GM19397 (cell line): Measurements from ENCODE around the gene PTK6.

Source experiments
- ATAC-seq: cut with Tn5 transposase; IDR thresholded peaks from one replicate; pipeline ENCODE4 v1.9.1; 2021; ENCODE audit warnings: mild to moderate bottlenecking, moderate library complexity; ENCODE audit not compliant: unreplicated experiment

Gene PTK6

DNA sequence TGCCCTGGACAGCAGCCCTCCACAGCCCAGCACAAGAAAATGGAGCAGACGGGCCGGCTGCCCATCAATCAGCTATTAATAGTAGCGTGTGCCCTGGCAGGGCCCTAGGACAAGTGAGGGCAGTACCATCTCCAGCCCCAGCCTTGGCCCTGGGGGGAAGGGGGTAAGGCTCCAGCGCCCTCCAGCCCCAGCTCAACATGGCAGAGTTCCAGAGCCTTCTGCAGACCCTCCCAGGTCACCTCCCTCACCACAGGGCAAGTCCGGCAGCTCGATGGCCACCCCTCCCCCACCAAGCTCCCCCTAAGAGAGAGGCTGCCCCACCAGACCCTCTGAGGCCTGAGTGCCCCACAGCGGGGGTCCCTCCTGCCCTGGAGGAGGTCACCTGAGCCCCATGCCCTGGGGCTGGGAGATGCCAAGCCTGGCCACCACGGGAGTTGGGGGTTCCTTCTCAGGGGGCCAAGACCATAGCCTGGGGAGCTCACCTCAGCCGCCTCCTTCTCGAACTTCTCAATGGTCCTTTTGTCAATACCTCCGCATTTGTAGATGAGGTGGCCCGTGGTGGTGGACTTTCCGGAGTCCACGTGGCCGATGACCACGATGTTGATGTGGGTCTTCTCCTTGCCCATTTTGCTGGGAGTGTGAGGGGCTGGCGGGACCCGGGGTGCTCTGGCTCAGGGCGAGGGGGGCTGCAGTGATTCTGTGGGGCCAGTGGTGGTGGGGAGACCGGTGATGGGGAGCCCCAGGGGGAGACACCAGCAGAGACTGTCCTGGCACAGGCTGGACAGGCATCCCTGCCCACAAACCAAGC is 39.8 kb downstream of the PTK6 start:
- no peak for ATAC-seq

GRCh38 chr20:63496596-63497120 is 40.5 kb downstream of the PTK6 start:
- no peak for ATAC-seq

DNA sequence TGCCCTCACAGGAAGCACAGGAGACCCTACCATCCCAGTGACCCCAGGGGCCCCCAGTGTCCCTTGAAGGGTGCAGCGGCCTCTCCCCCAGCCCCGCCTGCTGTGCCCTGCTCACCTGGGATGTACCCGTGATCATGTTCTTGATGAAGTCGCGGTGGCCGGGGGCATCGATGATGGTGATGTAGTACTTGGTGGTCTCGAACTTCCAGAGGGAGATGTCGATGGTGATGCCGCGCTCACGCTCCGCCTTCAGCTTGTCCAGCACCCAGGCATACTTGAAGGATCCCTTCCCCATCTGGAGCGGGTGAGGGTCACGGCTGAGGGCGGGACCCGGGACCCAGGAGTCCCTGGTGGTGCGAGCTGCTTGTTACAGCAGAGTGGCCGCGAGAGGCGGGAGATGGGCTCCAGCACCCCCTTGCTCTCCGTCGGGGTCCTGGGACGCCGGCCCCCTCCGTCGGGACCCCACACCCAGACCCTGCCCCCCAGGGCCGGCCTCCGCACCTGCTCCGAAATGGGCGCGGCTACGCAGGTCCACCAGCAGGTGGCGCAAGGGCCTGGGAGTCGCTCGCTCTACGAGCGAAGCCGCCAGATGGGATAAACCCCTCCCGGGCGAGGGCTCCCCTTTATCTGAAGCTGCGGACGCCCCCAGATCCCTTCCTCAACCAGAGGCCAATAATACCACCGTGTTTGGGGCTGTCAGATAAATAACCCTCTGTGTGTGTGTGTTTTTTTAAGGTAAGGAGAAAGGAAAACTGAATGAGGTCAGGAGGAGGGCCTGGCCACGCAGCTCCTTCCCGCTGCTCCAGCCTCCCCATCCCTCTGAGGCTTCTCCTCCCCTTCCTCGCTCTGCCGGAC is 41.2 kb downstream of the PTK6 start:
- no peak for ATAC-seq

- ATAC-seq, result no peak
These were observed 41.9 kb downstream of the PTK6 start for GRCh38 chr20:63495167-63495720.

GRCh38 chr20:63494420-63495166 is 42.6 kb downstream of the PTK6 start:
- ATAC-seq, result no peak

GRCh38 chr20:63494084-63494419 is 43.1 kb downstream of the PTK6 start:
- no peak for ATAC-seq

GRCh38 chr20:63493563-63494020 is 43.6 kb downstream of the PTK6 start:
- ATAC-seq, result no peak

- ATAC-seq, result no peak
These were observed 44.2 kb downstream of the PTK6 start for GRCh38 chr20:63492982-63493381.

- ATAC-seq, result no peak
These were observed 44.7 kb downstream of the PTK6 start for GRCh38 chr20:63492518-63492917.

DNA sequence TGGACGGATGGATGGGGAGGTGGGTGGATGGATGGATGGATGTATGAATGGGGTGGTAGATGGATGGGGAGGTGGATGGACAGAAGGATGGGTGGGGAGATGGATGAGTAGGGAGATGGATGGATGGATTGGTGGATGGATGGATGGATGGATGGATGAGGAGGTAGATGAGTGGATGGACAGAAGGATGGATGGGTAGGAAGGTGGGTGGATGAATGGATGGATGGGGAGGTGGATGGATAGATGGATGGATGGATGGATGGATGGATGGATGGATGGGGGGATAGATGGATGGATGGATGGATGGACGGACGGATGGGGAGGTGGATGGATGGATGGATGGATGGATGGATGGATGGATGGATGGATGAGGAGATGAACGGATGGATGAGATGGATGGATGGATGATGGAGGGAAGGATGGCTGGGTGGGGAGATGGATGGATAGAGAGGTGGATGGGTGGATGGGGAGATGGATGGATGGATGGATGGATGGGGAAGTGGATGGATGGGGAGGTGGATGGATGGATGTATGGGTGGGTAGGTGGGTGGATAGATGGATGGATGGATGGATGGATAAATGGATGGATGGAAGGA is 45.4 kb downstream of the PTK6 start:
- ATAC-seq, result no peak

GRCh38 chr20:63491078-63491477 is 46.1 kb downstream of the PTK6 start:
- ATAC-seq, result no peak

DNA sequence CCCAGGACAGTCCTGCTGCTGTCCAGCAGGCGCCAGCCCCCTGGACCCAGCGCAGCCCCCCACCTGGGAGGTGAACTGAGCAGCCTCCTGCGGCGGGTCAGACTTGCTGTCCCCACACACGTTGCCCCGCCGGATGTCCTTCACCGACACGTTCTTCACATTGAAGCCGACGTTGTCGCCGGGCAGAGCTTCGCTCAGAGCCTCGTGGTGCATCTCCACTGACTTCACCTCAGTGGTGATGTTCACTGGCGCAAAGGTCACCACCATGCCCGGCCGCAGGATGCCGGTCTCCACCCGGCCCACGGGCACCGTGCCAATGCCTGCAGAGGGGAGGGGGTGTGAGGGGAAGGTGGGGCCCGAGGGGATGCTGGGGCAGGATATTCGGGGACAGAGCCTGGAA is 46.8 kb downstream of the PTK6 start:
- ATAC-seq, result no peak

DNA sequence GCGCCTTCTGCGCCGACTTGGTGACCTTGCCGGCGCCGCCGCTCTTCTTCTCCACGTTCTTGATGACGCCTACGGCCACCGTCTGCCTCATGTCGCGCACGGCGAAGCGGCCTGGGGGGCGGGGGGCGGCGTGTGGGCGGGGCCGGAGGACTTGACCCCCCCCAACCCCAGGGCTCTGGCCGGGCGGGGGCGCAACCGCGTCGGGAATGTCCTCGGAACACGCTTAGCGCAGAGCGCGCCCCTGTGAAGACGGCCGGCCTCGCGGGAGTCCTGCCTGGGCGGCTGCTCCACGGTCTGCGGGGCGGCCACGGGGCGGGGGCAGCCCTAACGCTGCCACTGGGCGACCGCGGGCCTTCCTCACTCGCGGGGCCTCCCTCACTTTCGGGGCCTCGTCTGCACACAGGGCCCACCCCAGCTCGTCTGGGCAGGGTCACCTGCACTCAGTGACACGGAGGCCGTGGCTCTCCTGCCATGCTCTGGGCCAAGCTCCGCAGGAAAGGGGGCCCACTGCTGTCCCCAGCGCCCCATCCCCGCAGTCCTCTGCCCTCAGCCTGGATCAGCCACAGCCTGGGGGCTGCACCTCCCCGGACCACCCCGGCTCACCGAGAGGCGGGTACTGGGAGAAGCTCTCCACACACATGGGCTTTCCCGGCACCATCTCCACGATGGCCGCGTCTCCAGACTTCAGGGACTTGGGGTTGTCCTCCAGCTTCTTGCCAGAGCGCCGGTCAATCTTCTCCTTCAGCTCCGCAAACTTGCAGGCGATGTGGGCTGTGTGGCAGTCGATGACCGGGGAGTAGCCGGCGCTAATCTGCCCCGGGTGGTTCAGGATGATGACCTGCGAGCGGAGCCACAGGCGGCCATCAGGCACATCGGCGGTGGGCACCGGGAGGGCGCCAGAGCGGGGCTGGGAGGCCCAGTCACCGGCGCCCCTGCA is 48.6 kb downstream of the PTK6 start:
- no peak for ATAC-seq

- no peak for ATAC-seq
These were observed 49.4 kb downstream of the PTK6 start for GRCh38 chr20:63487781-63488241.

GRCh38 chr20:63487116-63487764 is 49.9 kb downstream of the PTK6 start:
- ATAC-seq, result no peak

- ATAC-seq, result no peak
These were observed 50.8 kb downstream of the PTK6 start for GRCh38 chr20:63486300-63486855.

GRCh38 chr20:63484651-63485403 is 52.3 kb downstream of the PTK6 start:
- ATAC-seq, result no peak

GRCh38 chr20:63484236-63484635 is 52.9 kb downstream of the PTK6 start:
- ATAC-seq, result no peak
